Chondrocyte (in vitro differentiated cells): ENCODE measurements around the gene UBE3D. TPM values are rescaled to one million over a fixed set of nuclear protein-coding genes. Genes with fewer than 3 reads are reported as not detected.

ENCODE experiments used
- DNase-seq: peaks from one replicate; pipeline ENCODE4 v3.0.0; 2021; ENCODE audit warnings: mixed read lengths, low spot score
- H3K27ac Mint-ChIP-seq: one replicate; pipeline ENCODE4 v1.8.0; 2021; ENCODE audit warnings: mild to moderate bottlenecking, moderate library complexity, mixed read lengths; ENCODE audit not compliant: unreplicated experiment
- H3K27me3 Mint-ChIP-seq: 2 replicates; pipeline ENCODE4 v1.8.0; 2021; ENCODE audit warnings: low read depth, mixed read lengths
- H3K36me3 Mint-ChIP-seq: 2 replicates; pipeline ENCODE4 v1.8.0; 2021; ENCODE audit warnings: low read depth, mixed read lengths
- H3K4me1 Mint-ChIP-seq: 2 replicates; pipeline ENCODE4 v1.8.0; 2021; ENCODE audit warnings: low read depth, mild to moderate bottlenecking, mixed read lengths
- H3K4me3 Mint-ChIP-seq: one replicate; pipeline ENCODE4 v1.8.0; 2021; ENCODE audit warnings: mild to moderate bottlenecking, moderate library complexity, mixed read lengths; ENCODE audit not compliant: unreplicated experiment
- H3K9me3 Mint-ChIP-seq: 2 replicates; pipeline ENCODE4 v1.8.0; 2021; ENCODE audit warnings: low read depth, mixed read lengths
- total RNA-seq: library from RNA; stranded (reverse); gene quantifications from 3 replicates; pipeline ENCODE4 v1.2.1, GENCODE V29; 2021
- TF ChIP-seq, protein P1 (sequence below): fragments of 200-600 bp; sonication (generic); IDR thresholded peaks from 2 replicates; pipeline ENCODE4 v1.5.0; 2021; ENCODE audit warnings: antibody characterized with exemption, mild to moderate bottlenecking, moderate library complexity

UBE3D gene
- total RNA-seq, 1 donor from 2014 or later: 3.0 TPM

DNA sequence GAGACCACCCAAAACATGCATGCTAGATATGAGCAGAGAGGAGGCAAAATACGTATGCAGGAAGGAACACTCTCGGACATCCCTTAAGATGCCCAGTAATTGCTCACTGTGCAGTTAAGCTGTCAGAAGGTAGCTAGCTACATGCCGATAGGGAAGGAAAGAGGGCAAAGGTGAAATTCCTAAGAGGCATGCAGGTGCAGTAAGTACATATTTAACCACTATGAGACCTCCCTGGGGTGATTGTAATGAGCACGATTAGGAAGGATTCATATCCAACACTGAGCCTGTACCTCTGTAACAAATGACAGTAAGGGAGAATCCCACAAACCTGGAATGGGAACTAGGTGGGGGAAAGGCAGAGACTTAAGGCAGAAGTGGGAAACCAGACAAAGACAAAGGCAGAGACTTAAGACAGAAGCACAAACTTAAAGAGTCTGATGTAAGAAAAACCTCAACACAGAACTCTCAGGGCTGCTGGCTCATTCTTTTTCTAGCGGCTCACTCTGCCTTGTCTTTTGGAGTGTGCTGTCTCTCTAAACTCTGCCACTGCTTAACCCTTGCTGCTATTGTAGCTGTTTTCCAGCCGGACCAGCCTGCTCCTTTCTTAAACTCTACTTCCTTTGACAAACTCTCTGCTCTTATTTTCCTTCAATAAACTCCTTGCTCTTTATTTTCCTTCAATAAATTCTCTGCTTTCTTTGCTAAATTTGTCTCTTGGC, 148.1 kb downstream of the UBE3D start:
- Mint-ChIP-seq H3K36me3 (no peaks in the 10 kb centered on the region), H3K9me3 (peaks cover 10% of the 10 kb centered on the region), H3K27ac (peak overlapping the region; percentile 84), H3K4me1 (peaks cover 35% of the 10 kb centered on the region), H3K27me3 (no peaks in the 10 kb centered on the region), H3K4me3 (peak overlapping the region; percentile 2)
- TF ChIP-seq, protein P1, sequence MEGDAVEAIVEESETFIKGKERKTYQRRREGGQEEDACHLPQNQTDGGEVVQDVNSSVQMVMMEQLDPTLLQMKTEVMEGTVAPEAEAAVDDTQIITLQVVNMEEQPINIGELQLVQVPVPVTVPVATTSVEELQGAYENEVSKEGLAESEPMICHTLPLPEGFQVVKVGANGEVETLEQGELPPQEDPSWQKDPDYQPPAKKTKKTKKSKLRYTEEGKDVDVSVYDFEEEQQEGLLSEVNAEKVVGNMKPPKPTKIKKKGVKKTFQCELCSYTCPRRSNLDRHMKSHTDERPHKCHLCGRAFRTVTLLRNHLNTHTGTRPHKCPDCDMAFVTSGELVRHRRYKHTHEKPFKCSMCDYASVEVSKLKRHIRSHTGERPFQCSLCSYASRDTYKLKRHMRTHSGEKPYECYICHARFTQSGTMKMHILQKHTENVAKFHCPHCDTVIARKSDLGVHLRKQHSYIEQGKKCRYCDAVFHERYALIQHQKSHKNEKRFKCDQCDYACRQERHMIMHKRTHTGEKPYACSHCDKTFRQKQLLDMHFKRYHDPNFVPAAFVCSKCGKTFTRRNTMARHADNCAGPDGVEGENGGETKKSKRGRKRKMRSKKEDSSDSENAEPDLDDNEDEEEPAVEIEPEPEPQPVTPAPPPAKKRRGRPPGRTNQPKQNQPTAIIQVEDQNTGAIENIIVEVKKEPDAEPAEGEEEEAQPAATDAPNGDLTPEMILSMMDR: no peak
- DNase-seq: no peak

DNA sequence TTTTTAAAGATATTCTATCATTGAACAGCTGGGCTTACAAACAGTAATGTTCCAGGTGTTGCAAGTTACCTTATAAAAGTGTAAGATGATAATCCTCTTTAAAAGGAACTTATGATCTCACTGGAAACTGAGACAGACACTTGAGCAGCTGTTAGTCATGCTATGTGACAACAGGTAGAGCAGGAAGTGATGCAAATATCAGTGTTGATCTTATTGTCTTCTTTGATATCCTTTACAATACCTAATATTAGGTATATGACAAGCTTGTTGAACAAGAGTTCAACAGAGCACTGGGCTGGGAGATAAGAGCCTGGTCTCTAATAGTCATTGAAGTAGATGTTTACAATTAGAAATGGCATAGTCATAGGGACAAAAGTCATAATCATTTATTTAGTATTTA, 150.0 kb downstream of the UBE3D start:
- Mint-ChIP-seq H3K4me1 (peaks cover 21% of the 10 kb centered on the region), H3K9me3 (peaks cover 10% of the 10 kb centered on the region), H3K27ac (no peak overlapping the region), H3K36me3 (no peaks in the 10 kb centered on the region), H3K27me3 (no peaks in the 10 kb centered on the region), H3K4me3 (no peak overlapping the region)
- TF ChIP-seq, protein P1: no peak
- DNase-seq: no peak

DNA sequence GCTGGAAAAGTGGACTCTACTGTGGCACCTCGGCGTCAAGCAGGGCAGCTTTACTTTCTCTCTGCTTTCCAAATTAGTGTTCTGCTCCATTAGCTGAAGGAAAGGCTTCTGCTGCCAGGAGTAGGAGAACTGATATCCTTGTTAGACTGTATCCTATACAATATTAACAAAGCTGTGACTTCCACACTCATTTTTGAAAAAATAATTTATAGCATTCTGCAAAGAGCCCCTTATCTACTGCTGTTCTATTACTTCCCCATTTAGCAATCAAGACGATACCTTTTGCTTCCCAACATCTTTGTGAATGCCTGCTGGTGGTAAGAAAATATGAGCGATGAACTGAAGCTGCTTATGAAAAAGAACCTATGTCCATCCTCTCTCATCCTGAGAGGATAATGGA, 151.1 kb downstream of the UBE3D start:
- no peaks in the 10 kb centered on the region for H3K36me3 Mint-ChIP-seq
- peaks cover 33% of the 10 kb centered on the region for H3K4me1 Mint-ChIP-seq
- no peak overlapping the region for H3K4me3 Mint-ChIP-seq
- H3K27me3 Mint-ChIP-seq: no peaks in the 10 kb centered on the region
- TF ChIP-seq, protein P1: no peak
- no peak for DNase-seq
- no peak overlapping the region for H3K27ac Mint-ChIP-seq
- peaks cover 10% of the 10 kb centered on the region for H3K9me3 Mint-ChIP-seq

DNA sequence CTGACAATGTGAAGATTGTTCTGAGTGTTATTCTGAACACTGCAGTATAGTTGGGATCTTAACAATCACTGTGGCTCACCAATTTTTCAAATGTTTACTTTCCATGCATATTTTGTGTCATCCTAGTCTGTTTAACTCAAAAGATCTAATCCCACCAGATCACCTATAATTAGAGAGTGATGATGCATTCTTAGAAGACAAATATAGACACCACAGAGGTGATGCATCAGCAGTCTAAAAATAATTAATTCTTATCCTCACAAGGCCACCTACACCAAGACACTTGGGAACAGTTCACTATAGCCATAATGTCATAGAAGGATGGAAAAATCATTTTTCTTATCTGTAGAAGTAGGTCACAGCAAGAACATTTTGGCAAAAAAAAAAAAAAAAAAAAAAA, 154.8 kb downstream of the UBE3D start:
- peaks cover 44% of the 10 kb centered on the region for H3K4me1 Mint-ChIP-seq

DNA sequence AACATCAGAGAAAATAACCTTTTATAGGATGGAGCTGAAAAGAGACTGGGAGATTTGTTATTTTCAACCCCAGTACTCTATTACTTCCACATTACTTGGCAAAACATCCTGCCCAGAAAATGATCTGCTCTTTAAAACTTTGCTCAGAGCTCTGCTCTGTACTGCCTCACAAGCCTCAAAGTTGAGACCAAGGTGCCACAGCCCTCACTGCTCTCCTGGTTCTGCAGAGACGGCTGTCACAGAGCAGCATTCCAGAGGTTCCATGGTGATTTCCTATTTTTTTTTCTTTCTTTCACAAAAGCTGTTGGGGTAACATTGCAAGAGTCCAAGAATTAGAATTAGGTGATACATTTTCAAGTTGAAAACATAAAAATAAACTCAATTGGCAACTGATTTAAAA, 155.2 kb downstream of the UBE3D start:
- Mint-ChIP-seq H3K4me1 (peaks cover 44% of the 10 kb centered on the region), H3K4me3 (no peak overlapping the region), H3K9me3 (no peaks in the 10 kb centered on the region), H3K27me3 (no peaks in the 10 kb centered on the region), H3K27ac (no peak overlapping the region), H3K36me3 (no peaks in the 10 kb centered on the region)
- TF ChIP-seq, protein P1: no peak
- DNase-seq: no peak

More for the DNA sequence above, 154.8 kb downstream of the UBE3D start:
- no peak overlapping the region for H3K27ac Mint-ChIP-seq
- TF ChIP-seq, protein P1: no peak
- no peaks in the 10 kb centered on the region for H3K36me3 Mint-ChIP-seq
- H3K27me3 Mint-ChIP-seq: no peaks in the 10 kb centered on the region
- no peak overlapping the region for H3K4me3 Mint-ChIP-seq
- no peaks in the 10 kb centered on the region for H3K9me3 Mint-ChIP-seq
- no peak for DNase-seq
